HCT116 (cell line): Measurements from ENCODE around the gene GOSR1.
"Not testable (repeated sequence)": the region's sequence is repeated elsewhere in the genome, so short reads cannot be mapped to it uniquely, and the experiment has no call there.

Experiments used
- POLR2A ChIP-seq: IDR thresholded peaks from 2 replicates; pipeline ENCODE4 v1.7.0; 2011; ENCODE audit warnings: borderline replicate concordance; ENCODE audit not compliant: insufficient read depth, insufficient read length; ENCODE audit errors: extremely low read depth
- REST ChIP-seq: IDR thresholded peaks from 2 replicates; pipeline ENCODE4 v1.6.1; 2012; ENCODE audit warnings: low read depth
- YY1 ChIP-seq: IDR thresholded peaks from 2 replicates; pipeline ENCODE4 v1.6.1; 2011; ENCODE audit warnings: low read length, low read depth, moderate library complexity, mild to moderate bottlenecking; ENCODE audit not compliant: insufficient replicate concordance; ENCODE audit errors: extremely low read depth
- ZBTB33 ChIP-seq: IDR thresholded peaks from 2 replicates; pipeline ENCODE4 v1.6.1; 2011; ENCODE audit warnings: mild to moderate bottlenecking, low read length, moderate library complexity; ENCODE audit not compliant: insufficient replicate concordance; ENCODE audit errors: extremely low read depth

- TF ChIP-seq YY1, REST, POLR2A, ZBTB33: not testable (repeated sequence)
Observed at GRCh38 chr17:30553823-30554440, 76.7 kb downstream of the GOSR1 start.
